HG02798 (cell line): ENCODE data around the gene CIB2.

ENCODE experiments used
- ATAC-seq: cut with Tn5 transposase; IDR thresholded peaks from one replicate; pipeline ENCODE4 v1.9.1; 2021; ENCODE audit warnings: mild to moderate bottlenecking; ENCODE audit not compliant: unreplicated experiment, poor library complexity

Gene CIB2

GRCh38 chr15:78110096-78110495 lies 21.1 kb downstream of the CIB2 start:
- ATAC-seq, result no peak

GRCh38 chr15:78109156-78109555 lies 22.1 kb downstream of the CIB2 start:
- ATAC-seq, result no peak

GRCh38 chr15:78108300-78109084 lies 22.8 kb downstream of the CIB2 start:
- ATAC-seq, result peak; percentile 65

- no peak for ATAC-seq
These were observed 23.8 kb downstream of the CIB2 start for GRCh38 chr15:78107471-78107870.

GRCh38 chr15:78105476-78106241 lies 25.6 kb downstream of the CIB2 start:
- no peak for ATAC-seq

GRCh38 chr15:78104566-78105475 lies 26.4 kb downstream of the CIB2 start:
- ATAC-seq, result no peak

GRCh38 chr15:78104119-78104479 lies 27.1 kb downstream of the CIB2 start:
- ATAC-seq, result no peak

- ATAC-seq, result peak; percentile 75
These were observed 27.7 kb downstream of the CIB2 start for GRCh38 chr15:78103406-78104118.

GRCh38 chr15:78102741-78103140 lies 28.5 kb downstream of the CIB2 start:
- ATAC-seq, result no peak

GRCh38 chr15:78102211-78102610 lies 29.0 kb downstream of the CIB2 start:
- no peak for ATAC-seq

GRCh38 chr15:78101423-78102105 lies 29.7 kb downstream of the CIB2 start:
- ATAC-seq, result no peak

GRCh38 chr15:78100886-78101285 lies 30.4 kb downstream of the CIB2 start:
- ATAC-seq, result no peak

- no peak for ATAC-seq
These were observed 33.0 kb downstream of the CIB2 start for GRCh38 chr15:78098131-78098755.

GRCh38 chr15:78097667-78098066 lies 33.6 kb downstream of the CIB2 start:
- no peak for ATAC-seq

- ATAC-seq, result no peak
These were observed 37.8 kb downstream of the CIB2 start for GRCh38 chr15:78093242-78094020.

GRCh38 chr15:78092261-78093041 lies 38.8 kb downstream of the CIB2 start, which contains the start of gene SH2D7:
Gene SH2D7, plus strand, starts transcription at chr15:78092561. Its CDS starts 24 bp downstream, at chr15:78092585.
- ATAC-seq, result no peak

GRCh38 chr15:78090422-78091063 lies 40.7 kb downstream of the CIB2 start:
- no peak for ATAC-seq
